GM23338 (cell line): Measurements from ENCODE around the gene ZPLD1. TPM values are rescaled to one million over a fixed set of nuclear protein-coding genes. Genes with fewer than 3 reads are reported as not detected.

Experiments used
- ATAC-seq: fragments of 200-7000 bp; cut with Tn5 transposase; 3 replicates; pipeline ENCODE4 v1.9.1; 2020
- DNase-seq: peaks from one replicate; pipeline ENCODE4 v3.0.0-alpha.2; 2015; ENCODE audit warnings: low spot score
- H2AFZ ChIP-seq: fragments of 200-600 bp; sonication (generic); 2 replicates; pipeline ENCODE4 v1.8.0; 2016; ENCODE audit warnings: antibody characterized with exemption, mild to moderate bottlenecking, moderate library complexity
- H3F3A ChIP-seq: fragments of 200-600 bp; sonication (generic); replicated peaks from 2 replicates; pipeline ENCODE4 v1.8.0; 2017; ENCODE audit warnings: antibody characterized with exemption, mixed run types, low read depth
- H3K27ac ChIP-seq: fragments of 200-600 bp; sonication (generic); 2 replicates; pipeline ENCODE4 v1.6.1; 2016; ENCODE audit warnings: low read depth
- H3K27me3 ChIP-seq: fragments of 200-600 bp; sonication (generic); 2 replicates; pipeline ENCODE4 v1.8.0; 2016; ENCODE audit warnings: mild to moderate bottlenecking, mixed run types, moderate library complexity; ENCODE audit not compliant: insufficient read depth
- H3K36me3 ChIP-seq: fragments of 200-600 bp; sonication (generic); 2 replicates; pipeline ENCODE4 v1.8.0; 2016; ENCODE audit warnings: mild to moderate bottlenecking; ENCODE audit not compliant: insufficient read depth
- H3K4me1 ChIP-seq: fragments of 200-600 bp; sonication (generic); 2 replicates; pipeline ENCODE4 v1.8.0; 2016; ENCODE audit warnings: mild to moderate bottlenecking, moderate library complexity; ENCODE audit not compliant: insufficient read depth
- H3K4me2 ChIP-seq: fragments of 200-600 bp; sonication (generic); 2 replicates; pipeline ENCODE4 v1.7.1; 2017; ENCODE audit warnings: mixed run types
- H3K4me3 ChIP-seq: fragments of 200-600 bp; sonication (generic); 2 replicates; pipeline ENCODE4 v1.6.1; 2016; ENCODE audit warnings: mixed run types
- H3K79me2 ChIP-seq: fragments of 200-600 bp; sonication (generic); replicated peaks from 2 replicates; pipeline ENCODE4 v1.8.0; 2017; ENCODE audit warnings: mild to moderate bottlenecking; ENCODE audit not compliant: insufficient read depth
- H3K9me2 ChIP-seq: fragments of 200-600 bp; sonication (generic); 2 replicates; pipeline ENCODE4 v1.8.0; 2017; ENCODE audit not compliant: insufficient read depth
- H4K20me1 ChIP-seq: fragments of 200-600 bp; sonication (generic); replicated peaks from 2 replicates; pipeline ENCODE4 v1.8.0; 2017; ENCODE audit warnings: mild to moderate bottlenecking; ENCODE audit not compliant: insufficient read depth
- H3K27ac Mint-ChIP-seq: 2 replicates; pipeline ENCODE4 v1.8.0; 2020; ENCODE audit warnings: inconsistent platforms, mild to moderate bottlenecking, moderate library complexity, mixed read lengths
- H3K27me3 Mint-ChIP-seq: 3 replicates; pipeline ENCODE4 v1.8.0; 2022; ENCODE audit warnings: low read depth, mild to moderate bottlenecking, moderate library complexity, mixed read lengths, inconsistent platforms; ENCODE audit not compliant: insufficient read depth, poor library complexity
- H3K36me3 Mint-ChIP-seq: 3 replicates; pipeline ENCODE4 v1.8.0; 2021; ENCODE audit warnings: low read depth, mild to moderate bottlenecking, inconsistent platforms, moderate library complexity, mixed read lengths
- H3K4me1 Mint-ChIP-seq: 3 replicates; pipeline ENCODE4 v1.8.0; 2020; ENCODE audit warnings: mild to moderate bottlenecking, inconsistent platforms, mixed read lengths
- H3K4me3 Mint-ChIP-seq: 3 replicates; pipeline ENCODE4 v1.8.0; 2021; ENCODE audit warnings: moderate library complexity, mild to moderate bottlenecking, inconsistent platforms, mixed read lengths
- H3K9me3 Mint-ChIP-seq: 3 replicates; pipeline ENCODE4 v1.8.0; 2020; ENCODE audit warnings: moderate library complexity, mild to moderate bottlenecking, inconsistent platforms, mixed read lengths
- CTCF ChIP-seq, 2 experiments: fragments of 200-600 bp in 1 of 2; sonication (generic) in 1 of 2; conservative IDR thresholded peaks; 2 replicates each; pipeline versions ENCODE4 v1.5.1 to v1.6.1; 2016 to 2017; ENCODE audit warnings: antibody characterized with exemption in 2 of 2, low read depth in 2 of 2, mild to moderate bottlenecking in 2 of 2, moderate library complexity in 1 of 2
- EZH2phosphoT487 ChIP-seq: fragments of 200-600 bp; sonication (generic); IDR thresholded peaks from one replicate; pipeline ENCODE4 v1.8.1; 2018; ENCODE audit warnings: antibody characterized with exemption; ENCODE audit not compliant: unreplicated experiment
- JUNB ChIP-seq: IDR thresholded peaks from one replicate; pipeline ENCODE4 v1.6.1; 2016; ENCODE audit warnings: antibody characterized with exemption; ENCODE audit not compliant: unreplicated experiment
- NANOG ChIP-seq: IDR thresholded peaks from 2 replicates; pipeline ENCODE4 v1.6.1; 2016; ENCODE audit warnings: antibody characterized with exemption, borderline replicate concordance
- POLR2AphosphoS5 ChIP-seq: IDR thresholded peaks from 2 replicates; pipeline ENCODE4 v1.6.1; 2016; ENCODE audit warnings: antibody characterized with exemption, low read depth
- REST ChIP-seq: IDR thresholded peaks from one replicate; pipeline ENCODE4 v1.6.1; 2018; ENCODE audit warnings: antibody characterized with exemption; ENCODE audit not compliant: unreplicated experiment
- ZNF114 ChIP-seq: fragments of 250-450 bp; sonication (Bioruptor Pico); IDR thresholded peaks from 2 replicates; pipeline ENCODE4 v1.5.0; 2020; ENCODE audit warnings: mild to moderate bottlenecking, moderate library complexity
- ZNF331 ChIP-seq: fragments of 250-450 bp; sonication (Bioruptor Pico); IDR thresholded peaks from 2 replicates; pipeline ENCODE4 v1.5.0; 2020; ENCODE audit warnings: low read depth, mild to moderate bottlenecking, moderate library complexity
- ZNF462 ChIP-seq: fragments of 250-450 bp; sonication (Bioruptor Pico); IDR thresholded peaks from 2 replicates; pipeline ENCODE4 v1.5.0; 2020; ENCODE audit warnings: mild to moderate bottlenecking, moderate library complexity
- polyA plus RNA-seq: library from polyadenylated mRNA; unstranded; fragments of >200 nt; fragmentation: Nextera tagmentation; extraction: Ambion mirVana; gene quantifications from 2 replicates; pipeline ENCODE4 v1.2.1, GENCODE V29; 2016
- total RNA-seq: library from RNA; depleted of rRNA; stranded (reverse); fragments of >200 nt; shearing (Covaris generic); gene quantifications from 2 replicates; pipeline ENCODE4 v1.2.3, GENCODE V29; 2014
- TF ChIP-seq, protein P1 (sequence below): IDR thresholded peaks from 2 replicates; pipeline ENCODE4 v1.6.1; 2016; ENCODE audit warnings: antibody characterized with exemption

Gene ZPLD1
- total and polyA plus RNA-seq, 2 experiments from 2014 or later = not detected

GRCh38 chr3:102485701-102486100 lies 50.9 kb downstream of the ZPLD1 start:
- Histone ChIP-seq H3K9me2 (no peaks in the 10 kb centered on the region), H3K27ac (no peak overlapping the region), H3K27me3 (no peaks in the 10 kb centered on the region), H3K4me2 (no peak overlapping the region), H3K4me3 (no peak overlapping the region), H3K4me1 (no peaks in the 10 kb centered on the region), H3K79me2 (no peaks in the 10 kb centered on the region), H4K20me1 (no peaks in the 10 kb centered on the region), H3K36me3 (no peaks in the 10 kb centered on the region), H2AFZ (no peak overlapping the region), H3F3A (no peaks in the 10 kb centered on the region)
- Mint-ChIP-seq H3K4me1 (no peaks in the 10 kb centered on the region), H3K27ac (no peak overlapping the region), H3K9me3 (peaks cover 17% of the 10 kb centered on the region), H3K36me3 (0 out of 3 replicates have a peak, but pooled peaks cover 7% of the 10 kb centered on the region), H3K4me3 (no peak overlapping the region), H3K27me3 (no peaks in the 10 kb centered on the region)
- no peak for DNase-seq
- ATAC-seq = no peak
- TF ChIP-seq, protein P1, sequence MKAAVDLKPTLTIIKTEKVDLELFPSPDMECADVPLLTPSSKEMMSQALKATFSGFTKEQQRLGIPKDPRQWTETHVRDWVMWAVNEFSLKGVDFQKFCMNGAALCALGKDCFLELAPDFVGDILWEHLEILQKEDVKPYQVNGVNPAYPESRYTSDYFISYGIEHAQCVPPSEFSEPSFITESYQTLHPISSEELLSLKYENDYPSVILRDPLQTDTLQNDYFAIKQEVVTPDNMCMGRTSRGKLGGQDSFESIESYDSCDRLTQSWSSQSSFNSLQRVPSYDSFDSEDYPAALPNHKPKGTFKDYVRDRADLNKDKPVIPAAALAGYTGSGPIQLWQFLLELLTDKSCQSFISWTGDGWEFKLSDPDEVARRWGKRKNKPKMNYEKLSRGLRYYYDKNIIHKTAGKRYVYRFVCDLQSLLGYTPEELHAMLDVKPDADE = no peak
- TF ChIP-seq NANOG = no peak
- no peak for TF ChIP-seq ZNF331 (CRISPR knock-in tag)
- TF ChIP-seq REST = no peak
- TF ChIP-seq ZNF114 (CRISPR knock-in tag) = no peak
- no peak for TF ChIP-seq CTCF (conservative IDR thresholded peaks at IDR 0.05; ENCODE audit: low read depth in 2 of 2)
- no peak for TF ChIP-seq JUNB
- no peak for TF ChIP-seq POLR2AphosphoS5

- Mint-ChIP-seq H3K4me3 (no peak overlapping the region), H3K4me1 (no peaks in the 10 kb centered on the region), H3K9me3 (peaks cover 34% of the 10 kb centered on the region), H3K27ac (no peak overlapping the region), H3K36me3 (peaks cover 10% of the 10 kb centered on the region; the same call in 2 of the 3 replicates), H3K27me3 (no peaks in the 10 kb centered on the region)
- H3K9me2 ChIP-seq = no peaks in the 10 kb centered on the region
- no peaks in the 10 kb centered on the region for H3K4me1 ChIP-seq
- H3K4me2 ChIP-seq = no peak overlapping the region
- no peak for TF ChIP-seq EZH2phosphoT487
- TF ChIP-seq ZNF462 = no peak
- no peak for TF ChIP-seq ZNF331 (CRISPR knock-in tag)
- TF ChIP-seq NANOG = no peak
- H3K27me3 ChIP-seq = no peaks in the 10 kb centered on the region
- no peak for ATAC-seq
- no peak for DNase-seq
- H3F3A ChIP-seq = no peaks in the 10 kb centered on the region
- no peak overlapping the region for H3K4me3 ChIP-seq
- no peak overlapping the region for H2AFZ ChIP-seq
- H3K36me3 ChIP-seq = no peaks in the 10 kb centered on the region
- no peaks in the 10 kb centered on the region for H4K20me1 ChIP-seq
- H3K79me2 ChIP-seq = no peaks in the 10 kb centered on the region
- H3K27ac ChIP-seq = no peak overlapping the region
Measured at GRCh38 chr3:102488331-102488730, 53.5 kb downstream of the ZPLD1 start.
